CD4-positive, alpha-beta memory T cell (primary cell): ENCODE results near the gene AP3B2. TPM values are rescaled to one million over a fixed set of nuclear protein-coding genes. Genes with fewer than 3 reads are reported as not detected.

Experiments used
- CTCF ChIA-PET: fragments of 350-600 bp; sonication (Branson Sonifier 250); formaldehyde crosslinking; loops from one replicate; lab custom pipeline; 2021; ENCODE audit warnings: inconsistent platforms; ENCODE audit not compliant: partially characterized antibody; lab: Charles Lee
- POLR2A ChIA-PET: fragments of 350-600 bp; sonication (Branson Sonifier 250); formaldehyde crosslinking; loops from one replicate; lab custom pipeline; 2021; ENCODE audit not compliant: partially characterized antibody; lab: Charles Lee
- DNase-seq, 5 donors: peaks; one replicate each; pipeline versions ENCODE4 v3.0.0 to v3.0.0-alpha.2; 2020 to 2022; ENCODE audit warnings: mixed read lengths in 1 of 5
- H3K27ac ChIP-seq: one replicate; pipeline ENCODE4 v1.7.0; 2013; ENCODE audit warnings: low read depth, low read length
- H3K27me3 ChIP-seq: 2 replicates; pipeline ENCODE4 v1.7.0; 2013; ENCODE audit warnings: mild to moderate bottlenecking, low read length, moderate library complexity; ENCODE audit not compliant: insufficient read depth
- H3K36me3 ChIP-seq: 2 replicates; pipeline ENCODE4 v1.7.0; 2013; ENCODE audit warnings: mild to moderate bottlenecking, low read length, moderate library complexity; ENCODE audit not compliant: insufficient read depth
- H3K4me1 ChIP-seq: 2 replicates; pipeline ENCODE4 v1.7.0; 2013; ENCODE audit warnings: mild to moderate bottlenecking, low read length, moderate library complexity; ENCODE audit not compliant: insufficient read depth
- H3K4me3 ChIP-seq, 2 donors: one replicate each; pipeline ENCODE4 v1.7.0; 2013; ENCODE audit warnings: low read length in 2 of 2, mild to moderate bottlenecking in 1 of 2
- H3K9me3 ChIP-seq, 2 donors: one replicate each; pipeline ENCODE4 v1.7.0; 2013; ENCODE audit warnings: low read length in 2 of 2, control low read depth in 1 of 2; ENCODE audit not compliant: control insufficient read depth in 1 of 2
- H3K27ac Mint-ChIP-seq, 7 donors: one replicate each; pipeline ENCODE4 v1.8.0; 2020 to 2021; ENCODE audit warnings: mixed read lengths in 7 of 7, mild to moderate bottlenecking in 6 of 7, inconsistent platforms in 3 of 7, moderate library complexity in 3 of 7
- H3K27me3 Mint-ChIP-seq, 2 donors: one replicate each; pipeline ENCODE4 v1.8.0; 2020 to 2021; ENCODE audit warnings: mixed read lengths in 2 of 2
- H3K36me3 Mint-ChIP-seq, 2 donors: one replicate each; pipeline ENCODE4 v1.8.0; 2020 to 2021; ENCODE audit warnings: mixed read lengths in 2 of 2, inconsistent platforms in 1 of 2, mild to moderate bottlenecking in 1 of 2
- H3K4me1 Mint-ChIP-seq, 4 donors: one replicate each; pipeline ENCODE4 v1.8.0; 2020 to 2021; ENCODE audit warnings: mixed read lengths in 4 of 4, mild to moderate bottlenecking in 1 of 4
- H3K4me3 Mint-ChIP-seq, 8 donors: one replicate each; pipeline ENCODE4 v1.8.0; 2020 to 2021; ENCODE audit warnings: mixed read lengths in 8 of 8, mild to moderate bottlenecking in 7 of 8, moderate library complexity in 6 of 8, inconsistent platforms in 3 of 8
- H3K9me3 Mint-ChIP-seq, 8 donors: one replicate each; pipeline ENCODE4 v1.8.0; 2020 to 2021; ENCODE audit warnings: mixed read lengths in 8 of 8, mild to moderate bottlenecking in 5 of 8, inconsistent platforms in 3 of 8, moderate library complexity in 1 of 8
- intact Hi-C: fragments of 100-400 bp; cut with micrococcal nuclease; formaldehyde crosslinking; loops from one replicate; pipeline ENCODE4 v1.15.1; 2023
- polyA plus RNA-seq, 2 donors: library from polyadenylated mRNA; unstranded; fragments of 300-500 nt; fragmentation: Illumina TruSeq; gene quantifications; one replicate each; pipeline ENCODE4 v1.2.3, GENCODE V29; 2021
- total RNA-seq, 2 experiments: library from RNA; stranded (reverse); gene quantifications; one replicate each; pipeline ENCODE4 v1.2.3, GENCODE V29; 2021

Gene AP3B2
- total and polyA plus RNA-seq, 4 experiments from 2014 or later, result 0.64 to 0.78 TPM; not detected in 2

DNA sequence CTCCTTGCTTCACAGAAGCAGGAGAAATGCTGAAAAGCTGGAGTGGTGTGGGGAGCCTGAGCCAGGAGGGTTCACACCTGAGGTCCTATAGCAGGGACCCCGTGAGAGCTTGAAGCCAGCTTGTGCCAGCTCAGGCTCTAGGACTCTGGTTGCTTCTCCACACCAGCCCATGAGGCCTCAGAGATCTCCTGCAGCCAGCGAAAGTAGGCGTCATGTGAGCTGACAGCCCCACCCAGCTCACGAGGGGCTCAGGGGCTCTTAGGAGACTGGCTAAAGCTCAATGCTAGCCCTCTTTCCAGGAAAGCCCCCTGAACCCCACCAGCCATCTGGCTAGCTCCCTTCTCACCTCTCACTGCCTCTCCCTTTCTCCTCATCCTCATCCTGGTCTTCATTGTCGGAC lies 45.7 kb downstream of the AP3B2 start:
- peaks cover 21 to 35% of the 10 kb centered on the region in 2 donors for H3K27me3 Mint-ChIP-seq
- no peaks in the 10 kb centered on the region for H3K4me1 Mint-ChIP-seq
- H3K9me3 ChIP-seq, result no peaks in the 10 kb centered on the region
- no peak overlapping the region for H3K27ac ChIP-seq
- H3K36me3 ChIP-seq, result no peaks in the 10 kb centered on the region
- H3K27me3 ChIP-seq, result no peaks in the 10 kb centered on the region
- intact Hi-C loops, result no loop called here
- H3K4me3 Mint-ChIP-seq, result no peak overlapping the region
- peak overlapping the region in 1 of 7 donors; percentile 37 for H3K27ac Mint-ChIP-seq
- no peak for DNase-seq
- H3K36me3 Mint-ChIP-seq, result no peaks in the 10 kb centered on the region
- H3K4me3 ChIP-seq, result no peak overlapping the region
- H3K4me1 ChIP-seq, result no peaks in the 10 kb centered on the region
- peaks cover 0 to 4% (median 0%) of the 10 kb centered on the region in 8 donors for H3K9me3 Mint-ChIP-seq
- POLR2A ChIA-PET, result no interaction called here
- CTCF ChIA-PET, result interaction anchor here (0.6 kb wide), 1 partner anchor 79 kb away, joined by 3 read pairs; no protein-coding TSS in a partner anchor

- Histone ChIP-seq H3K4me3 (no peak overlapping the region), H3K36me3 (no peaks in the 10 kb centered on the region), H3K4me1 (no peaks in the 10 kb centered on the region), H3K27me3 (no peaks in the 10 kb centered on the region), H3K9me3 (no peaks in the 10 kb centered on the region), H3K27ac (no peak overlapping the region)
- Mint-ChIP-seq H3K27me3 (peaks cover 22 to 37% of the 10 kb centered on the region in 2 donors), H3K27ac (no peak overlapping the region), H3K9me3 (peaks cover 0 to 4% (median 0%) of the 10 kb centered on the region in 8 donors), H3K36me3 (no peaks in the 10 kb centered on the region), H3K4me1 (no peaks in the 10 kb centered on the region), H3K4me3 (no peak overlapping the region)
- POLR2A ChIA-PET, result no interaction called here
- CTCF ChIA-PET, result no interaction called here
- intact Hi-C loops, result no loop called here
- DNase-seq, result peak in 4 of 5 donors; percentile 9 to 32 (median 26)
Observed at GRCh38 chr15:82663186-82663600, 46.5 kb downstream of the AP3B2 start.

- H3K27ac Mint-ChIP-seq, result no peak overlapping the region
- no peaks in the 10 kb centered on the region for H3K27me3 ChIP-seq
- H3K9me3 ChIP-seq, result no peaks in the 10 kb centered on the region
- H3K27me3 Mint-ChIP-seq, result peaks cover 22 to 36% of the 10 kb centered on the region in 2 donors
- POLR2A ChIA-PET, result no interaction called here
- no peaks in the 10 kb centered on the region for H3K36me3 ChIP-seq
- no peak overlapping the region for H3K27ac ChIP-seq
- no peak overlapping the region for H3K4me3 Mint-ChIP-seq
- CTCF ChIA-PET, result no interaction called here
- H3K4me1 Mint-ChIP-seq, result no peaks in the 10 kb centered on the region
- peaks cover 0 to 4% (median 0%) of the 10 kb centered on the region in 8 donors for H3K9me3 Mint-ChIP-seq
- DNase-seq, result no peak
- no peaks in the 10 kb centered on the region for H3K4me1 ChIP-seq
- no peak overlapping the region for H3K4me3 ChIP-seq
- intact Hi-C loops, result no loop called here
- H3K36me3 Mint-ChIP-seq, result no peaks in the 10 kb centered on the region
Observed at GRCh38 chr15:82662641-82663040, 47.0 kb downstream of the AP3B2 start.

DNA sequence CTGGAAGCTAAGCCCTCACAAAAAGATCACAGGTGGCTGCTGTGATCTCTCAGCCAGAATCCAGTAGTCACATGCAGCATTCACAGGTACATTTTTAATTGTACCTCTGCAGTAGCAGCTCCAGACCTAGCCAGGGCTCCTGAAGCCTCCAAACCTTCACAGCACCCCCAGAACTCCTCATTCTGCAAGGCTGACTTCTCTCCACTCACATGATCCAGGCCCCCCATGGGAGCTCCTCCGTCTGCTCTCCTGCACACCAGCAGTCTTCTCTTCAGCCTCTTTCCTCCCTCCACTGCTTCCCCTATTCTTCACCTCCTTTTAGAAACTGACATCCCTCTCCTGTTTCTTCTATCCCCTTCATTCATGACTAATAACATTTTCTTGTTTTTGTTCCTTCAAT lies 49.3 kb downstream of the AP3B2 start:
- Mint-ChIP-seq H3K27ac (no peak overlapping the region), H3K9me3 (peaks cover 0 to 4% (median 0%) of the 10 kb centered on the region in 8 donors), H3K4me3 (no peak overlapping the region), H3K4me1 (no peaks in the 10 kb centered on the region), H3K36me3 (no peaks in the 10 kb centered on the region), H3K27me3 (peaks cover 25 to 26% of the 10 kb centered on the region in 2 donors)
- H3K4me3 ChIP-seq, result no peak overlapping the region
- intact Hi-C loops, result no loop called here
- H3K27ac ChIP-seq, result no peak overlapping the region
- H3K36me3 ChIP-seq, result no peaks in the 10 kb centered on the region
- DNase-seq, result no peak
- H3K4me1 ChIP-seq, result no peaks in the 10 kb centered on the region
- no peaks in the 10 kb centered on the region for H3K9me3 ChIP-seq
- no peaks in the 10 kb centered on the region for H3K27me3 ChIP-seq
- CTCF ChIA-PET, result no interaction called here
- POLR2A ChIA-PET, result no interaction called here

DNA sequence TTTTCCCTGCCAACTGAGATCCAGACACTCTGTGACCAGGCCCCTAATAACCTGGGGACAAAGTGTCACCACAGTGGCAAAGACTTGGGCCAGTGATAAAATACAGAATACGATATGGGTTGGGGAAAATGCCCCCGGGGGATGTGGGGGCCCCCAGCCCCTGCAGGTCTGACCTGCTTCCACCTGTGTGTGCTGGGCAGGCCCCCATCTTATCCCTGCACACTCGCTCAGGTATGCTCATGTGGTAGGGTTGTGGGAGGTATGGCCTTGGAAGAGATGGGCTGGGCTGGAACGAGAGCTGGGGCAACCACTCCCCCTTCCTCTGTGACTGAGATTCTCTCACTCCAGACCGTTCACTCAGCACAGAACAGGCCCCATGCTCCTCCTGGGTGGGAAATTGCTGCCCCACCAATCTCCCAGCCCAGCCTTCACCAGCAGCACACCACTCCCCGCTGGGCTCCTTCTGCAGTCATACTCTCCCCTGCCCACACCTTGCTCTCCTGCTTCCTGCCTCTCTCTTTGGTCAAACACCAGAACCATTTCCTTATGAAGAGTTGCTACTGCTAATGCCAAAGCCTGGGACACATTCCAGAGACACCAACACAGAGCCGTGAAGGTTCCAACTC lies 52.9 kb downstream of the AP3B2 start:
- no peaks in the 10 kb centered on the region for H3K9me3 ChIP-seq
- CTCF ChIA-PET, result no interaction called here
- H3K27ac ChIP-seq, result no peak overlapping the region
- no peak for DNase-seq
- Mint-ChIP-seq H3K4me3 (no peak overlapping the region), H3K27me3 (peaks cover 26 to 30% of the 10 kb centered on the region in 2 donors), H3K4me1 (no peaks in the 10 kb centered on the region), H3K27ac (no peak overlapping the region), H3K9me3 (peaks cover 0 to 1% (median 0%) of the 10 kb centered on the region in 8 donors), H3K36me3 (no peaks in the 10 kb centered on the region)
- H3K27me3 ChIP-seq, result no peaks in the 10 kb centered on the region
- no peaks in the 10 kb centered on the region for H3K36me3 ChIP-seq
- intact Hi-C loops, result no loop called here
- H3K4me1 ChIP-seq, result no peaks in the 10 kb centered on the region
- no peak overlapping the region for H3K4me3 ChIP-seq
- POLR2A ChIA-PET, result no interaction called here

DNA sequence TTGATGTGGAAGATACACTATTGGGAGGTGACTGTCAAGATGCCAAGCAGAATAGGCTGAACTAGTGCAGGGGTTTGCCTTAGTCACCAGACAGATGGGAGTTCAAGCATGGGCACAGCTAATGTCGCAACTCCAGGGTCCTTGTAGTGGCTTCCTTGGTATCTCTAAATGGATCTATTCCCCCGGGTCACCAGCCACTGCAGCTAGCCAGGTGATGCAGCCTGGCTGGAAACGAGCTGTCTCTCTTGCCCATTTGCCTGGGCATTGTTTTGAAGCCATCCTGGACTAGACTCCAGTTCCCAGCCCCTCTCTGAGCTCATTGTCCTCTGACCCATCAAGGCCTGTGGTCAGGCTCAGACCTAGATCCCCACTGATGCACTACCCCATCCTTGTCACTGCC lies 54.1 kb downstream of the AP3B2 start:
- Mint-ChIP-seq H3K36me3 (no peaks in the 10 kb centered on the region), H3K4me3 (no peak overlapping the region), H3K27me3 (peaks cover 21 to 26% of the 10 kb centered on the region in 2 donors), H3K4me1 (no peaks in the 10 kb centered on the region), H3K27ac (peak overlapping the region in 1 of 7 donors; percentile 30), H3K9me3 (peaks cover 0 to 1% (median 0%) of the 10 kb centered on the region in 8 donors)
- Histone ChIP-seq H3K27me3 (no peaks in the 10 kb centered on the region), H3K4me3 (no peak overlapping the region), H3K4me1 (no peaks in the 10 kb centered on the region), H3K36me3 (no peaks in the 10 kb centered on the region), H3K27ac (no peak overlapping the region), H3K9me3 (no peaks in the 10 kb centered on the region)
- no peak for DNase-seq
- POLR2A ChIA-PET, result no interaction called here
- intact Hi-C loops, result no loop called here
- CTCF ChIA-PET, result no interaction called here

DNA sequence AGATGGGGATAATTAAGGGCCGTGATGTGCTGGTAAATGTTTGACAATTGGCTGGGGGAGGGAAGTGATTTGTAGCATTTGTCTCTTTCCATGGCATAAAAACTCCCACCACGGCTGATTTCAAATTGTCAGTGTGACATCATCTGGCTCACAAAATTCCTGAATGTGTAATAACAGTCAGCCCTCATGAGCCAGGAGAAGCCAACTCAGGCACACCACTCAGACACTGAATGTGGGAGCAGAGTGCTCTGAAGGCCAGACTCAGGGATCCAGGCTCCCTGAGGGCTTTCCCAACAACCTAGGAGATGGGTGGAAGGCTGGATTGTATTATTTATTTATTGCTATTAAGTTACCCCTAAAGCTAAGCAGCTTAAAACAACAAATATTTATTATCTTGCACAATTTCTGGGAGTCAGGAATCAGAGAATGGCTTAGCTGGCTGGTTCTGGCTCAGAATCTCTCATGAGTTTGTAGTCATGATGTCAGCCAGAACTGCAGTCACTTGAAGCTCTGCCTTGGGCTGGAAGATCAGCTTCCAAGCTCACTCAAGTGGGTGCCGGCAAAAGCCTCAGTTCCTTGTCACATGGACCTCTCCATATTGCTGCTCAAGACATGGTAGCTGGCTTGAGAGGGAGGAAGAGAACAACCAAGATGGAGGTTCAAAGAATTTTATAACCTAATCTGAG lies 56.0 kb downstream of the AP3B2 start:
- H3K4me3 Mint-ChIP-seq, result no peak overlapping the region
- intact Hi-C loops, result no loop called here
- H3K9me3 Mint-ChIP-seq, result no peaks in the 10 kb centered on the region
- Histone ChIP-seq H3K9me3 (no peaks in the 10 kb centered on the region), H3K27me3 (no peaks in the 10 kb centered on the region), H3K27ac (no peak overlapping the region), H3K4me3 (no peak overlapping the region), H3K4me1 (no peaks in the 10 kb centered on the region), H3K36me3 (no peaks in the 10 kb centered on the region)
- peaks cover 22 to 24% of the 10 kb centered on the region in 2 donors for H3K27me3 Mint-ChIP-seq
- H3K36me3 Mint-ChIP-seq, result no peaks in the 10 kb centered on the region
- POLR2A ChIA-PET, result no interaction called here
- H3K27ac Mint-ChIP-seq, result no peak overlapping the region
- no peak for DNase-seq
- CTCF ChIA-PET, result no interaction called here
- peaks cover 0 to 6% (median 4%) of the 10 kb centered on the region in 4 donors for H3K4me1 Mint-ChIP-seq
